ENCODE results near the gene RASGRF1.

The RASGRF1 gene

DNA sequence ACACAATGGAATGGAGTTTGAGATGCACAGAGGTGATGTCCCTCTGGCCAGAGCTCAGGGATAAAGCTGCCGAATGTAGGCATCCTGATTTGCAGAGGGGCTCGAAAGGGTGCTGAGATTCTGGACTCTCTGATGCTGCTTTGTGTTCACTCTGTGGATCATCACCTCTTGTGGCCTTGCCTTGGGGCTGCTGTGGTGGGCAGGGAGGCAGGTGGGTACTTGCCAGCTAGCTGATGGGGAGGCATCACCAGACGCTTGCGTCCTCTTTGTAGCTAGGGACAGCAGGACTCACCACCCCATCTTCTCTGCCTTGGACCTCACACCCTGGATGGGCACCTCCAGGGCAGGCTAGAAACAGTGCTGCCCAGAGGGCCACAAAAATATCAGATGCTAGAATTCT is 14.6 kb upstream of the RASGRF1 start:
- ChIA-PET POLR2A (interaction anchor here (1.1 kb wide), 1 partner anchor 14 kb away, joined by 4 read pairs; no protein-coding TSS in a partner anchor), CTCF (interaction anchor here (1.1 kb wide), 1 partner anchor 79 kb away, joined by 3 read pairs; no protein-coding TSS in a partner anchor)
- DNase-seq (ENCODE audit: extremely low spot score), result no peak
- no peak for TF ChIP-seq SP1 (IDR thresholded peaks at IDR 0.05)

DNA sequence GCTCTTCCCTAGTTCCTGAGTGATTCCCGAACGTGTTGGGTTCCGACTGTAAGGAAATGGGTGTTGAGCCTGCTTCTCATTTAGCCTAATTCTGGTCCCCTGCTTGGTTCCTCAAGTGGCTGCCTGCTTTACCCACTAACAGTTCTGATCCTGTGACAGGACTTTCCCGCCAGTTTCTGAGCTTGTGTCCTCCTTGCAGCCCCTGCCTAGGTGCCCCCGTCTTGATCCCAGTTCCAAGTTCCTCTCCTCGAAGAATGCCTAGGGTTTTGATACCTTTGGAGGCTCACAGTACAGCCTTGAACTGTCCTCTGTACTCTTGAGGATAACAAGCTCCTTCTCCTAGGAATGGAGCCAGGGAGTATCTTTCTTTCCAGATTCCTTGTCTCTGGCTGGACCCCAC is 12.0 kb upstream of the RASGRF1 start:
- ChIA-PET CTCF (interaction anchor here (0.6 to 1.4 kb wide), 3 partner anchors 74 to 1802 kb away, joined by 3 to 5 read pairs (median 5); no protein-coding TSS in a partner anchor), POLR2A (interaction anchor here (1.2 kb wide), 1 partner anchor 16 kb away, joined by 3 read pairs; no protein-coding TSS in a partner anchor)
- TF ChIP-seq FOXA1 (IDR thresholded peaks at IDR 0.05) (no peak), ELF4 (IDR thresholded peaks at IDR 0.05) (no peak), BHLHE40 (IDR thresholded peaks at IDR 0.05; ENCODE audit: borderline replicate concordance) (no peak), NFRKB (IDR thresholded peaks at IDR 0.05) (no peak), CTBP1 (IDR thresholded peaks at IDR 0.05; ENCODE audit: borderline replicate concordance) (no peak), LEF1 (IDR thresholded peaks at IDR 0.05; ENCODE audit: borderline replicate concordance) (no peak), L3MBTL2 (conservative IDR thresholded peaks at IDR 0.05) (no peak), TARDBP (IDR thresholded peaks at IDR 0.05) (no peak), SP1 (IDR thresholded peaks at IDR 0.05) (no peak)
- DNase-seq (ENCODE audit: extremely low spot score), result no peak

DNA sequence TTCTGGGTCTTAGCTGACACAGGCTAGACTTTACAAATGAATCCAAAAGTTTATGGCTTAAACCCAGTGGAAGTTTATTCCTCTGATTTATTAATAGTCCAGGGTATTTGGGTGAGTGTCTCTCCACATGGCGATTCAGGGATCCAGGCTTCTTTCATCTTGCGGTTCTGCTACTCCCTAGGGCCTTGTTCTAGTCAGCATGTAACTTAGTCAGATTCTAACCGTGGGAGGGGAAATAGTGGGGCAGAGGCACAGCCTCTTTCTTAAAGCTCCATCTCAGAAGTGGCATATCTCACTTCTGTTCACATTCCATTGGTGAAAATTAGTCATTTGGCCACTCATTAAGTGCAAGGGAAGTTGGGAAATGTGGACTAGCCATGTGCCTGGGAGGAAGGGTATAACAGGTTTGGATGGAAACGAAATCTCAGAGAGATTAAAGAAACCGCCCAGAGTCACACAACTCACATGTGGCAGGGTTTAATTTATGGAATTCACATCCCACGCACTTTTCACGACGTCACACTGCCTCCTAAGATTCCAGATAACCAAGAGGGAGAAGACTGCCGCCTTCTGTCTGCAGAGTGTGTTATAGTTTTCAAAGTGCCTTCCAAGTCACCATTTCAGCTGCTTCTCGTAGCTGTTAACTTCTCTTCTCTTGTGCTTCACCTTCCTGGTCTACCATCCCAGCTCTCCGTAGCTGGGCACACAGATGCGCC is 11.4 kb upstream of the RASGRF1 start:
- CTCF ChIA-PET, result interaction anchor here (0.6 to 1.4 kb wide), 3 partner anchors 73 to 1803 kb away, joined by 3 to 5 read pairs (median 5); no protein-coding TSS in a partner anchor
- no peak for DNase-seq (ENCODE audit: extremely low spot score)
- TF ChIP-seq FOXA1 (IDR thresholded peaks at IDR 0.05) (no peak), ARNT (IDR thresholded peaks at IDR 0.05) (no peak), LEF1 (IDR thresholded peaks at IDR 0.05; ENCODE audit: borderline replicate concordance) (no peak), TARDBP (IDR thresholded peaks at IDR 0.05) (no peak)
- POLR2A ChIA-PET, result interaction anchor here (1.2 kb wide), 1 partner anchor 16 kb away, joined by 3 read pairs; no protein-coding TSS in a partner anchor

DNA sequence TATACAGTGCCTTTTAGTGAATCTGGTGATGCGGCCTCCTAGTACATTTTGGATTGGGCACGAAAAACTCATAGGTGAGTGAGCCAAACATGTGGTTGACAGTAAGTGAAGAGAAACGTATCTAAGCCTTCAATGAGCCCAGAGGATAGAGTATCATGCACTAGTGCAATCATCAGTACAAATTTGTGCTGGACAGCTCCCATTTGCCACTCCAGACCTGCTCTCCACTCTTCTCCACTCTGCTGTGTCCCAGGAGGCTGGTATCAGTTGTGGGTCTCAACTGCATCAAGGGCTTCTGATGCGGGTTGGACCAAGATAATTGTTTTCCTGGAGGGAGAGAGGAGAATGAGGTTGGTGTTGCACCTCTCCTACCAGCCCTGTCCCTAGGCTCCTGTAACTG is 9.1 kb upstream of the RASGRF1 start:
- DNase-seq (ENCODE audit: extremely low spot score), result no peak
- TF ChIP-seq SUZ12 (IDR thresholded peaks at IDR 0.05), result no peak
- no peak for TF ChIP-seq CTBP1 (IDR thresholded peaks at IDR 0.05; ENCODE audit: borderline replicate concordance)
- TF ChIP-seq NFRKB (IDR thresholded peaks at IDR 0.05), result no peak
- TF ChIP-seq ELF4 (IDR thresholded peaks at IDR 0.05), result no peak
- TF ChIP-seq, protein P1, sequence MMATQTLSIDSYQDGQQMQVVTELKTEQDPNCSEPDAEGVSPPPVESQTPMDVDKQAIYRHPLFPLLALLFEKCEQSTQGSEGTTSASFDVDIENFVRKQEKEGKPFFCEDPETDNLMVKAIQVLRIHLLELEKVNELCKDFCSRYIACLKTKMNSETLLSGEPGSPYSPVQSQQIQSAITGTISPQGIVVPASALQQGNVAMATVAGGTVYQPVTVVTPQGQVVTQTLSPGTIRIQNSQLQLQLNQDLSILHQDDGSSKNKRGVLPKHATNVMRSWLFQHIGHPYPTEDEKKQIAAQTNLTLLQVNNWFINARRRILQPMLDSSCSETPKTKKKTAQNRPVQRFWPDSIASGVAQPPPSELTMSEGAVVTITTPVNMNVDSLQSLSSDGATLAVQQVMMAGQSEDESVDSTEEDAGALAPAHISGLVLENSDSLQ (IDR thresholded peaks at IDR 0.05), result no peak
- no peak for TF ChIP-seq FOXK2 (IDR thresholded peaks at IDR 0.05)
- TF ChIP-seq TARDBP (IDR thresholded peaks at IDR 0.05), result no peak
- no peak for TF ChIP-seq ZNF384 (IDR thresholded peaks at IDR 0.05)
- TF ChIP-seq ARNT (IDR thresholded peaks at IDR 0.05), result no peak
- no peak for TF ChIP-seq SP1 (IDR thresholded peaks at IDR 0.05)
- TF ChIP-seq FOXA1 (IDR thresholded peaks at IDR 0.05), result no peak
- TF ChIP-seq LEF1 (IDR thresholded peaks at IDR 0.05; ENCODE audit: borderline replicate concordance), result no peak
- no peak for TF ChIP-seq L3MBTL2 (conservative IDR thresholded peaks at IDR 0.05)
- no peak for TF ChIP-seq FOXM1 (IDR thresholded peaks at IDR 0.05; ENCODE audit: borderline replicate concordance)
- no peak for TF ChIP-seq BHLHE40 (IDR thresholded peaks at IDR 0.05; ENCODE audit: borderline replicate concordance)
- no peak for TF ChIP-seq HDGF (IDR thresholded peaks at IDR 0.05; ENCODE audit: borderline replicate concordance)
- ChIA-PET POLR2A (no interaction called here), CTCF (interaction anchor here (0.9 kb wide), 1 partner anchor 85 kb away, joined by 3 read pairs; no protein-coding TSS in a partner anchor)

DNA sequence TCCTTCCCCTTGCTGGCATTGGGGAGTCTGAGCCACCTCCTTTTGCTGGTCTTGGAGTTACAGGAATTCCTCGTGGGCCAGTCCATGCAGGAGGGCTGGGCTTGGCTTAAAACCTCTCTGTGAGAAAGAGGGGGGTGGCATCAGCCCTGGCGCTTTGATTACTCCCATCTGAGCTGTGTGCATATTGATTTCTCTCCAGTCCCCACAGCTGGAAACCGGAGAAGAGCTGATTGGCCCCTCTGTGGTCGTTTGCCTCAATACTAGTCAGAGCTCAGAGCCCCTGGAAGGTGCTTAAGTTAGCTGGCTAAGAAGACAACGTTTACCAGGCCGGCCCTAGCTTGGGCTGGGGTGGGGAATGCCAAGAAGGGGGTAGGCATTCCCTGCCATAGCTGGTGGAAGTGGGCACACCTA is 4.0 kb upstream of the RASGRF1 start:
- CTCF ChIA-PET, result interaction anchor here (1.5 kb wide), 1 partner anchor 28 kb away, joined by 3 read pairs; no protein-coding TSS in a partner anchor

DNA sequence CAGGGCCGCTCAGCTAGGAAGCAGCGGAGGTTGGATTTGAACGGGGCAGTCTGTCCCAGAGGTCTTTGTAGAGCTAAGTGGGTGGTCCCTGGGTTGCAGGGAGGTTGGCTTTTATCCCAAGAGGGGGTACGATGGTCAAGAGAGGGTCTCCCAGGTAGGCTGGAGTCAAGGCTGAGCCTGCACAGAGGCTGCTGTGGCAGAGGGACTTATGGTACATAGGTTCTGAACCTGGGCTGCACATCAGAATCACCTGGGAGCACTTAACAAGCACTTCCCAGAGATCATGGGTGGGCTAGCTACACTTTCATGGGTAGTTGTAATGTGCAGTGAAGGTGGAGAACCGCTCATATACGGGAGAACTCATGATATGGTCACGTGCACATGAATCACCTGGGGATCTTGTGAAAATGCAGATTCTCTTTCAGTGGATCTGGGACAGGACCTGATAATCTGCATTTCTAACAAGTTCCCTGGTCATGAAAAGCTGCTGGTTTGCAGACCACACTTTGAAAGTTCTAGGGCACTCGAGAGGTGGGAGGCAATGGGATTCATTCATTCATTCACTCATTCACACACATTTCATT is 2.9 kb upstream of the RASGRF1 start:
- DNase-seq (ENCODE audit: extremely low spot score), result no peak
- POLR2A ChIA-PET, result no interaction called here
- CTCF ChIA-PET, result interaction anchor here (0.6 kb wide), 1 partner anchor 66 kb away, joined by 3 read pairs; no protein-coding TSS in a partner anchor
- TF ChIP-seq CTBP1 (IDR thresholded peaks at IDR 0.05; ENCODE audit: borderline replicate concordance) (no peak), FOXM1 (IDR thresholded peaks at IDR 0.05; ENCODE audit: borderline replicate concordance) (no peak), L3MBTL2 (conservative IDR thresholded peaks at IDR 0.05) (no peak), TARDBP (IDR thresholded peaks at IDR 0.05) (no peak), FOXK2 (IDR thresholded peaks at IDR 0.05) (no peak), LEF1 (IDR thresholded peaks at IDR 0.05; ENCODE audit: borderline replicate concordance) (no peak), SUZ12 (IDR thresholded peaks at IDR 0.05) (no peak), ELF4 (IDR thresholded peaks at IDR 0.05) (no peak), ARNT (IDR thresholded peaks at IDR 0.05) (no peak), SP1 (IDR thresholded peaks at IDR 0.05) (no peak), ZNF384 (IDR thresholded peaks at IDR 0.05) (no peak), BHLHE40 (IDR thresholded peaks at IDR 0.05; ENCODE audit: borderline replicate concordance) (no peak)
- TF ChIP-seq, protein P1 (IDR thresholded peaks at IDR 0.05), result no peak

More for the DNA sequence above, 4.0 kb upstream of the RASGRF1 start:
- POLR2A ChIA-PET, result interaction anchor here (0.7 kb wide), 1 partner anchor 8 kb away, joined by 4 read pairs; no protein-coding TSS in a partner anchor
- TF ChIP-seq ZNF384 (IDR thresholded peaks at IDR 0.05), result no peak
- no peak for TF ChIP-seq NFRKB (IDR thresholded peaks at IDR 0.05)
- TF ChIP-seq, protein P1 (IDR thresholded peaks at IDR 0.05), result no peak
- TF ChIP-seq FOXA1 (IDR thresholded peaks at IDR 0.05), result no peak
- no peak for TF ChIP-seq FOXK2 (IDR thresholded peaks at IDR 0.05)
- no peak for TF ChIP-seq FOXM1 (IDR thresholded peaks at IDR 0.05; ENCODE audit: borderline replicate concordance)
- TF ChIP-seq SUZ12 (IDR thresholded peaks at IDR 0.05), result no peak
- TF ChIP-seq BHLHE40 (IDR thresholded peaks at IDR 0.05; ENCODE audit: borderline replicate concordance), result no peak
- TF ChIP-seq HDGF (IDR thresholded peaks at IDR 0.05; ENCODE audit: borderline replicate concordance), result no peak
- no peak for TF ChIP-seq L3MBTL2 (conservative IDR thresholded peaks at IDR 0.05)
- no peak for TF ChIP-seq ELF4 (IDR thresholded peaks at IDR 0.05)
- no peak for TF ChIP-seq TARDBP (IDR thresholded peaks at IDR 0.05)
- TF ChIP-seq LEF1 (IDR thresholded peaks at IDR 0.05; ENCODE audit: borderline replicate concordance), result no peak
- TF ChIP-seq SP1 (IDR thresholded peaks at IDR 0.05), result no peak
- no peak for TF ChIP-seq ARNT (IDR thresholded peaks at IDR 0.05)
- no peak for TF ChIP-seq CTBP1 (IDR thresholded peaks at IDR 0.05; ENCODE audit: borderline replicate concordance)
- DNase-seq (ENCODE audit: extremely low spot score), result no peak
